HepG2 (cell line): ENCODE measurements around the gene GPR61. TPM values are rescaled to one million over a fixed set of nuclear protein-coding genes. Genes with fewer than 3 reads are reported as not detected.

ENCODE experiments used
- BHLHE40 ChIP-seq: IDR thresholded peaks from 2 replicates; pipeline ENCODE4 v1.6.1; 2011; ENCODE audit warnings: low read length, improper control_type of control experiment
- EEA1 ChIP-seq: sonication (generic); formaldehyde crosslinking; IDR thresholded peaks from 2 replicates; pipeline ENCODE4 v1.5.1; 2020; ENCODE audit warnings: mild to moderate bottlenecking, missing genetic modification reagents, borderline replicate concordance
- HNRNPUL1 ChIP-seq: fragments of 200-400 bp; formaldehyde crosslinking; IDR thresholded peaks from 2 replicates; pipeline ENCODE4 v1.6.1; 2017; ENCODE audit warnings: low read depth, mild to moderate bottlenecking, low read length, moderate library complexity
- PLRG1 ChIP-seq: fragments of 450-650 bp; conservative IDR thresholded peaks from 2 replicates; pipeline ENCODE4 v1.6.1; 2016
- RBFOX2 ChIP-seq: fragments of 200-400 bp; formaldehyde crosslinking; IDR thresholded peaks from 2 replicates; pipeline ENCODE4 v1.6.1; 2017; ENCODE audit warnings: low read depth, mild to moderate bottlenecking, low read length
- RNF2 ChIP-seq: fragments of 450-650 bp; conservative IDR thresholded peaks from 2 replicates; pipeline ENCODE4 v1.6.1; 2016; ENCODE audit warnings: low read depth
- SALL1 ChIP-seq: sonication (generic); formaldehyde crosslinking; IDR thresholded peaks from 2 replicates; pipeline ENCODE4 v1.8.0; 2022; ENCODE audit warnings: mild to moderate bottlenecking, missing genetic modification reagents
- SAP130 ChIP-seq: IDR thresholded peaks from 2 replicates; pipeline ENCODE4 v1.6.1; 2016; ENCODE audit warnings: low read depth
- SIN3A ChIP-seq: IDR thresholded peaks from 2 replicates; pipeline ENCODE4 v1.6.1; 2011; ENCODE audit warnings: low read depth, mild to moderate bottlenecking, control low read depth, low read length, borderline replicate concordance
- SIX1 ChIP-seq: sonication (generic); formaldehyde crosslinking; IDR thresholded peaks from 2 replicates; pipeline ENCODE4 v1.4.0; 2020; ENCODE audit warnings: missing genetic modification reagents, borderline replicate concordance
- ZBTB2 ChIP-seq: sonication (generic); formaldehyde crosslinking; IDR thresholded peaks from 2 replicates; pipeline ENCODE4 v1.8.0; 2022; ENCODE audit warnings: low read depth, missing genetic modification reagents
- ZFX ChIP-seq: sonication (generic); formaldehyde crosslinking; IDR thresholded peaks from 2 replicates; pipeline ENCODE4 v1.4.0; 2020; ENCODE audit warnings: mild to moderate bottlenecking, low read depth, missing genetic modification reagents, moderate library complexity
- ZMAT3 ChIP-seq: sonication (generic); formaldehyde crosslinking; conservative IDR thresholded peaks from 2 replicates; pipeline ENCODE4 v1.7.0; 2021; ENCODE audit warnings: missing genetic modification reagents
- ZMYM2 ChIP-seq: sonication (generic); formaldehyde crosslinking; IDR thresholded peaks from 2 replicates; pipeline ENCODE4 v1.8.0; 2022; ENCODE audit warnings: mild to moderate bottlenecking, missing genetic modification reagents
- ZNF687 ChIP-seq: sonication (generic); formaldehyde crosslinking; IDR thresholded peaks from 2 replicates; pipeline ENCODE4 v1.5.1; 2020; ENCODE audit warnings: mild to moderate bottlenecking, missing genetic modification reagents, moderate library complexity
- polyA plus RNA-seq, 8 experiments: library from polyadenylated mRNA; depleted of rRNA in 3 of 8; stranded (reverse) in 7 of 8; unstranded in 1 of 8; fragments of >200 nt; fragmentation: Illumina TruSeq in 4 of 8; extraction: Trizol in 4 of 8; gene quantifications; 2 replicates each; pipeline versions ENCODE4 v1.2.1 to v1.2.3, GENCODE V29; 2011 to 2016; ENCODE audit warnings: low read depth in 4 of 8, missing spikeins in 1 of 8, mixed read lengths in 1 of 8; ENCODE audit not compliant: insufficient read depth in 1 of 8
- total RNA-seq, 5 experiments: library from RNA; depleted of rRNA; stranded (reverse); fragments of >200 nt; fragmentation: Illumina TruSeq; extraction: Trizol; gene quantifications; 2 replicates each; pipeline ENCODE4 v1.2.3, GENCODE V29; 2016; ENCODE audit warnings: low read depth in 1 of 5
- TF ChIP-seq, protein P1 (sequence below): sonication (generic); formaldehyde crosslinking; IDR thresholded peaks from 2 replicates; pipeline ENCODE4 v1.4.0; 2020; ENCODE audit warnings: missing genetic modification reagents
- TF ChIP-seq, protein P2 (sequence below): sonication (generic); formaldehyde crosslinking; IDR thresholded peaks from 2 replicates; pipeline ENCODE4 v1.5.0; 2020; ENCODE audit warnings: missing genetic modification reagents
- TF ChIP-seq, protein P3 (sequence below): sonication (generic); formaldehyde crosslinking; IDR thresholded peaks from 2 replicates; pipeline ENCODE4 v1.5.0; 2020; ENCODE audit warnings: missing genetic modification reagents
- TF ChIP-seq, protein P4 (sequence below): sonication (generic); formaldehyde crosslinking; IDR thresholded peaks from 2 replicates; pipeline ENCODE4 v1.5.0; 2020; ENCODE audit warnings: missing genetic modification reagents

The GPR61 gene
- total and polyA plus RNA-seq, 2 of the 13 experiments (the other 11 are each of a cell fraction or from before 2014, with no cell fraction given): not detected

GRCh38 chr1:109509176-109510134, 30.2 kb upstream of the GPR61 start, which contains the start of gene AMIGO1 (continued):
- TF ChIP-seq, protein P1, sequence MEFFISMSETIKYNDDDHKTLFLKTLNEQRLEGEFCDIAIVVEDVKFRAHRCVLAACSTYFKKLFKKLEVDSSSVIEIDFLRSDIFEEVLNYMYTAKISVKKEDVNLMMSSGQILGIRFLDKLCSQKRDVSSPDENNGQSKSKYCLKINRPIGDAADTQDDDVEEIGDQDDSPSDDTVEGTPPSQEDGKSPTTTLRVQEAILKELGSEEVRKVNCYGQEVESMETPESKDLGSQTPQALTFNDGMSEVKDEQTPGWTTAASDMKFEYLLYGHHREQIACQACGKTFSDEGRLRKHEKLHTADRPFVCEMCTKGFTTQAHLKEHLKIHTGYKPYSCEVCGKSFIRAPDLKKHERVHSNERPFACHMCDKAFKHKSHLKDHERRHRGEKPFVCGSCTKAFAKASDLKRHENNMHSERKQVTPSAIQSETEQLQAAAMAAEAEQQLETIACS (CRISPR knock-in tag): peak; percentile 89
- peak; percentile 70 for TF ChIP-seq ZFX
- no peak for TF ChIP-seq PLRG1
- peak; percentile 78 for TF ChIP-seq BHLHE40
- peak; percentile 29; the same call in 1 of the 2 replicates for TF ChIP-seq RBFOX2
- no peak for TF ChIP-seq SIX1
- 0 out of 2 replicates have a peak, but pooled peaks have one; percentile 7 for TF ChIP-seq SALL1 (CRISPR knock-in tag)
- peak; percentile 61 for TF ChIP-seq ZNF687 (CRISPR knock-in tag)
- TF ChIP-seq HNRNPUL1: no peak
- peak; percentile 19; the same call in 1 of the 2 replicates for TF ChIP-seq SAP130 (CRISPR knock-in tag)
- 0 out of 2 replicates have a peak, but pooled peaks have one; percentile 30 for TF ChIP-seq RNF2
- peak; percentile 56; the same call in 1 of the 2 replicates for TF ChIP-seq ZBTB2 (CRISPR knock-in tag)
- TF ChIP-seq ZMYM2 (CRISPR knock-in tag): no peak
- no peak for TF ChIP-seq EEA1 (CRISPR knock-in tag)
- peak; percentile 62; the same call in 1 of the 2 replicates for TF ChIP-seq SIN3A
- TF ChIP-seq, protein P2, sequence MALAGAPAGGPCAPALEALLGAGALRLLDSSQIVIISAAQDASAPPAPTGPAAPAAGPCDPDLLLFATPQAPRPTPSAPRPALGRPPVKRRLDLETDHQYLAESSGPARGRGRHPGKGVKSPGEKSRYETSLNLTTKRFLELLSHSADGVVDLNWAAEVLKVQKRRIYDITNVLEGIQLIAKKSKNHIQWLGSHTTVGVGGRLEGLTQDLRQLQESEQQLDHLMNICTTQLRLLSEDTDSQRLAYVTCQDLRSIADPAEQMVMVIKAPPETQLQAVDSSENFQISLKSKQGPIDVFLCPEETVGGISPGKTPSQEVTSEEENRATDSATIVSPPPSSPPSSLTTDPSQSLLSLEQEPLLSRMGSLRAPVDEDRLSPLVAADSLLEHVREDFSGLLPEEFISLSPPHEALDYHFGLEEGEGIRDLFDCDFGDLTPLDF (CRISPR knock-in tag): no peak
- TF ChIP-seq, protein P3, sequence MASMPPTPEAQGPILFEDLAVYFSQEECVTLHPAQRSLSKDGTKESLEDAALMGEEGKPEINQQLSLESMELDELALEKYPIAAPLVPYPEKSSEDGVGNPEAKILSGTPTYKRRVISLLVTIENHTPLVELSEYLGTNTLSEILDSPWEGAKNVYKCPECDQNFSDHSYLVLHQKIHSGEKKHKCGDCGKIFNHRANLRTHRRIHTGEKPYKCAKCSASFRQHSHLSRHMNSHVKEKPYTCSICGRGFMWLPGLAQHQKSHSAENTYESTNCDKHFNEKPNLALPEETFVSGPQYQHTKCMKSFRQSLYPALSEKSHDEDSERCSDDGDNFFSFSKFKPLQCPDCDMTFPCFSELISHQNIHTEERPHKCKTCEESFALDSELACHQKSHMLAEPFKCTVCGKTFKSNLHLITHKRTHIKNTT (CRISPR knock-in tag): no peak
- TF ChIP-seq ZMAT3 (CRISPR knock-in tag): no peak
- TF ChIP-seq, protein P4, sequence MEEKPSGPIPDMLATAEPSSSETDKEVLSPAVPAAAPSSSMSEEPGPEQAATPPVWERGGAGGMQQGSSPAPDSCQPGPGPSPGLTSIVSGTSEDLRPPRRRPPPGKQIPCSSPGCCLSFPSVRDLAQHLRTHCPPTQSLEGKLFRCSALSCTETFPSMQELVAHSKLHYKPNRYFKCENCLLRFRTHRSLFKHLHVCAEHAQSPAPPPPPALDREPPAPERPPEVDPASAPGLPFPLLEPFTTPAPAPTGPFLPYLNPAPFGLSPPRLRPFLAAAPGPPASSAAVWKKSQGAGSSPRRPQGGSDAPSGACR (CRISPR knock-in tag): no peak
